Central memory CD8-positive, alpha-beta T cell (primary cell): Measurements from ENCODE around the gene NOSTRIN.

Experiments
- ATAC-seq: fragments of 150-1000 bp; cut with Tn5 transposase; replicated peaks from 2 replicates; pipeline ENCODE4 v1.10.0; 2022; ENCODE audit warnings: mild to moderate bottlenecking, moderate FRiP score, moderate number of reproducible peaks; ENCODE audit not compliant: poor library complexity, severe bottlenecking; ENCODE audit errors: extremely low read depth
- DNase-seq, 2 donors: peaks; one replicate each; pipeline ENCODE4 v3.0.0; 2021; ENCODE audit warnings: low spot score in 2 of 2
- H3K27ac Mint-ChIP-seq: one replicate; pipeline ENCODE4 v1.8.0; 2022; ENCODE audit warnings: low read depth, mild to moderate bottlenecking, moderate library complexity, mixed read lengths
- H3K27me3 Mint-ChIP-seq: one replicate; pipeline ENCODE4 v1.8.0; 2022; ENCODE audit warnings: mixed read lengths
- H3K36me3 Mint-ChIP-seq: one replicate; pipeline ENCODE4 v1.8.0; 2022; ENCODE audit warnings: mild to moderate bottlenecking, moderate library complexity, mixed read lengths; ENCODE audit not compliant: insufficient read depth
- H3K4me1 Mint-ChIP-seq: one replicate; pipeline ENCODE4 v1.8.0; 2022; ENCODE audit warnings: mixed read lengths
- H3K4me3 Mint-ChIP-seq: one replicate; pipeline ENCODE4 v1.8.0; 2022; ENCODE audit warnings: mild to moderate bottlenecking, moderate library complexity, mixed read lengths
- H3K9me3 Mint-ChIP-seq: one replicate; pipeline ENCODE4 v1.8.0; 2022; ENCODE audit warnings: mixed read lengths

The NOSTRIN gene

DNA sequence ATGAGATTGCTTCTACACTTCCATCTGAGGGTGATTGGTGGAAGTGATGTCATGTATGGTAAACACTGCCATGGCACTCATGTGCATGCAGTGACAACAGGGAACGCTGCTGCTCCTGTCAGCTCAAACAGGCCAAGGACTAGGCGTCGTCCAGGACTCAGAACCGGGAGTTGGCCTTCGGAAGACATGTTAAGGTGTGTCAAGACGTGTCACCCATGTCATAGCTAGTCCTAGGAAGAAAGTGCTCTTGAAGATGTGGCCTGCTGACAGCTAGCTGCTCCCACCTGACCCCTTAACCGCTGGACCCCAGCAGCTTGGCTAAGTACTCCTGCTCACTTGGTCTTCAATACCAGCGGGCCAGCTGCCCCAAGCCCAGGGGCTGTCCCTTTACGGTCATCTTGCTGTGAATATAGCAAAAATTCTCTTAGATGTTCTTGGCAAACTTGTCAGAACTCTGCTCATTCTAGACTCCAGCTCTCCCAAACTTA lies 6.3 kb upstream of the NOSTRIN start:
- H3K27me3 Mint-ChIP-seq = peaks cover 18% of the 10 kb centered on the region

GRCh38 chr2:168796583-168797285 lies 5.7 kb upstream of the NOSTRIN start:
- Mint-ChIP-seq H3K4me3 (no peak overlapping the region), H3K27me3 (peaks cover 18% of the 10 kb centered on the region), H3K9me3 (no peaks in the 10 kb centered on the region), H3K36me3 (no peaks in the 10 kb centered on the region), H3K4me1 (no peaks in the 10 kb centered on the region), H3K27ac (no peak overlapping the region)
- DNase-seq (no peak), ATAC-seq (no peak)

More for the DNA sequence above, 6.3 kb upstream of the NOSTRIN start:
- ATAC-seq = no peak
- Mint-ChIP-seq H3K36me3 (no peaks in the 10 kb centered on the region), H3K4me3 (no peak overlapping the region), H3K4me1 (no peaks in the 10 kb centered on the region), H3K9me3 (no peaks in the 10 kb centered on the region), H3K27ac (no peak overlapping the region)
- DNase-seq = no peak

DNA sequence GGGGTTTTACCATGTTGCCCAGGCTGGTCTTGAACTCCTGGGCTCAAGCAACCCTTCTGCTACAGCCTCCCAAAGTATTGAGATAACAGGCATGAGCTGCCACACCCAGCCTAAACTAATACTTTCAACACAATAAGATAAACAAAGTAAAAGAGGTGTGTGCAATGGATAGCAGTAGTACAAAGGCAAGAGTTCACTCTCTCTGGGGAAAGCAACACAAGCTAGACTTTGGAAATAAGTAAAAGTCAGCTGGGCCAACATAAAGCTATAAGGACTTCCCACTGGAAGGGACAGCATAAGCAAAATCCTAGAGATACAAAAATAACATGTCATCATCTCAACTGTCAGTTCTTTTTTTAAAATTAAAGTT lies 5.2 kb upstream of the NOSTRIN start:
- Mint-ChIP-seq H3K4me3 (no peak overlapping the region), H3K36me3 (no peaks in the 10 kb centered on the region), H3K9me3 (no peaks in the 10 kb centered on the region), H3K27me3 (peaks cover 18% of the 10 kb centered on the region), H3K27ac (no peak overlapping the region), H3K4me1 (no peaks in the 10 kb centered on the region)
- no peak for ATAC-seq
- no peak for DNase-seq

GRCh38 chr2:168798076-168798887 lies 4.2 kb upstream of the NOSTRIN start:
- no peak for ATAC-seq
- Mint-ChIP-seq H3K27ac (no peak overlapping the region), H3K9me3 (no peaks in the 10 kb centered on the region), H3K4me1 (no peaks in the 10 kb centered on the region), H3K27me3 (peaks cover 11% of the 10 kb centered on the region), H3K4me3 (no peak overlapping the region), H3K36me3 (no peaks in the 10 kb centered on the region)
- DNase-seq = no peak

DNA sequence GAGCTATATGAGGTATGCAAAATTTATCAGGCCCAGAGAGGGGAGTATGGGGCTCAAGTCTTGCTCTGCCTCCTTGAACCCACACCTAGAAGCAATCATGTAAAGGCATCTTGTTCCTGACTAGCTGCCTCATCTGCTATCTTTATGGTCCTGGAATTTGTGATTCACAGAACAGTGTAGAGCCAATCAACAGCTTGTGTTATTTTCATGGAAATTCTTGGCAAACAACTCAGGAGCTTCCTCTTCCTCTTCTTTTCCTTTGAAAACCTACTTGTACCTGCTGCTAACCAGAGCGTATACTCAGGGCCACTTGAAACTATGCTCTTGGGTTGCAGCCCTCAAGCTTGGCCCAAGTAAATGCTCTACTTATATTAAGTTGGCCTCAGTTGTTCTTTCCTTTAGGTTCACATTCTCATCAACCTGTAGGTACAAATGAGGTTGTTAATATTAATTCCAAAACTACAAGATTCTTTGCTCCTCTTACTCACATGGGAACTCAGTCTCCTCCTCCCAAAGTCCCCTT lies 3.5 kb upstream of the NOSTRIN start:
- Mint-ChIP-seq H3K27ac (no peak overlapping the region), H3K4me1 (no peaks in the 10 kb centered on the region), H3K9me3 (no peaks in the 10 kb centered on the region), H3K36me3 (no peaks in the 10 kb centered on the region), H3K4me3 (no peak overlapping the region), H3K27me3 (peaks cover 11% of the 10 kb centered on the region)
- ATAC-seq (no peak), DNase-seq (no peak)

- H3K4me1 Mint-ChIP-seq = no peaks in the 10 kb centered on the region
- no peaks in the 10 kb centered on the region for H3K36me3 Mint-ChIP-seq
- H3K4me3 Mint-ChIP-seq = no peak overlapping the region
- peaks cover 5% of the 10 kb centered on the region for H3K27me3 Mint-ChIP-seq
- DNase-seq (no peak), ATAC-seq (no peak)
- no peak overlapping the region for H3K27ac Mint-ChIP-seq
- no peaks in the 10 kb centered on the region for H3K9me3 Mint-ChIP-seq
Measured at GRCh38 chr2:168801471-168801870, 966 bp upstream of the NOSTRIN start.

GRCh38 chr2:168802859-168803725 lies 655 bp downstream of the NOSTRIN start:
- Mint-ChIP-seq H3K36me3 (no peaks in the 10 kb centered on the region), H3K4me1 (no peaks in the 10 kb centered on the region), H3K4me3 (no peak overlapping the region), H3K27ac (no peak overlapping the region), H3K27me3 (no peaks in the 10 kb centered on the region), H3K9me3 (no peaks in the 10 kb centered on the region)
- DNase-seq (no peak), ATAC-seq (no peak)

- Mint-ChIP-seq H3K9me3 (no peaks in the 10 kb centered on the region), H3K4me3 (no peak overlapping the region), H3K27me3 (no peaks in the 10 kb centered on the region), H3K27ac (no peak overlapping the region), H3K4me1 (no peaks in the 10 kb centered on the region), H3K36me3 (no peaks in the 10 kb centered on the region)
- DNase-seq (no peak), ATAC-seq (no peak)
Measured at GRCh38 chr2:168804214-168804613, 1.8 kb downstream of the NOSTRIN start.

DNA sequence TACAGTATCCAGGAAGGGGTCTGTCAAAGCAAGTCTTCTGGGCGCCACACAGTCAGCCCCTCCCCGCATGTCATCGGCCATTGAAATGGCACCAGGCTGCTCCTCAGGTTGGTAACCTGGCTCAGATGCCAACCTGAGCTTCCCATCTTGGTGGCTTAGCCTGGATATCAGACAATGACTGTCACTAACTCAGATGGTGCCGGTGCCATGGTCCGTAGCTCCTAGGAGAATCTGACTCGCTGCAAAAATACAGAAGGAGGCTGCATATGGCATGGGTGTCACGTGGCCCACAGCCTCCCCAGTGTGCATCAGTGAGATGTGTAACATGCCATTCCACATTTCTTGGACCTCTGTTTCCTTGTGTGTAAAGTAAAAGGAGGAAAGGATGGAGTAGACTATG lies 3.2 kb downstream of the NOSTRIN start:
- no peak for ATAC-seq
- no peak overlapping the region for H3K4me3 Mint-ChIP-seq
- no peak for DNase-seq
- no peaks in the 10 kb centered on the region for H3K4me1 Mint-ChIP-seq
- H3K9me3 Mint-ChIP-seq = no peaks in the 10 kb centered on the region
- no peak overlapping the region for H3K27ac Mint-ChIP-seq
- no peaks in the 10 kb centered on the region for H3K36me3 Mint-ChIP-seq
- H3K27me3 Mint-ChIP-seq = no peaks in the 10 kb centered on the region

GRCh38 chr2:168809537-168809936 lies 7.1 kb downstream of the NOSTRIN start:
- Mint-ChIP-seq H3K36me3 (no peaks in the 10 kb centered on the region), H3K9me3 (no peaks in the 10 kb centered on the region), H3K27me3 (no peaks in the 10 kb centered on the region), H3K4me3 (no peak overlapping the region), H3K27ac (no peak overlapping the region), H3K4me1 (no peaks in the 10 kb centered on the region)
- DNase-seq (no peak), ATAC-seq (no peak)

GRCh38 chr2:168810235-168810634 lies 7.8 kb downstream of the NOSTRIN start:
- H3K4me3 Mint-ChIP-seq = no peak overlapping the region
- no peaks in the 10 kb centered on the region for H3K4me1 Mint-ChIP-seq
- no peaks in the 10 kb centered on the region for H3K9me3 Mint-ChIP-seq
- H3K36me3 Mint-ChIP-seq = no peaks in the 10 kb centered on the region
- H3K27ac Mint-ChIP-seq = no peak overlapping the region
- ATAC-seq (no peak), DNase-seq (no peak)
- H3K27me3 Mint-ChIP-seq = no peaks in the 10 kb centered on the region

DNA sequence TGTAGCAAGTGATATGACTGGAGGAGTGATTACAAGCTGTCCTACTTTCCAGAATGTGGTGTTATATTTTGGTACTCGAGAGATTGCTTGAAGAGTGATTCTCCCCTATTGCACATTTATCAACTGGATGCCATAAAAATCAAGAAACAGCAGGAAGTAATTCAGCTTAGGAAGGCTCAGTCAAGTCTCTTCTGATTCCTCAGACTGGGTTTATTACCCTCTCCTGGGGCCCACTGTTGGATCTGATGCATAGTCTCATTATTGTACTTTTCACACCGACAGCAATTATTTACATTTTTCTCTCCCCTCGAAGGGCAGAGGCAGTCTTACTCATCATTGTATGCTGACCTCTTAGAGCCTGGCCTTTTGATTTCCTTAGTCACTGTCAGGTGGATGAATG lies 9.3 kb downstream of the NOSTRIN start:
- H3K9me3 Mint-ChIP-seq = no peaks in the 10 kb centered on the region
- no peak overlapping the region for H3K4me3 Mint-ChIP-seq
- H3K36me3 Mint-ChIP-seq = no peaks in the 10 kb centered on the region
- no peak for DNase-seq
- no peaks in the 10 kb centered on the region for H3K4me1 Mint-ChIP-seq
- no peak overlapping the region for H3K27ac Mint-ChIP-seq
- H3K27me3 Mint-ChIP-seq = no peaks in the 10 kb centered on the region
- no peak for ATAC-seq
